K562 (cell line): ENCODE data around the gene HDAC7. TPM values are rescaled to one million over a fixed set of nuclear protein-coding genes. Genes with fewer than 3 reads are reported as not detected.
A peak's percentile ranks its signal among the peaks of the same experiment; 100 is the strongest.

ENCODE experiments used
- ARID3B ChIP-seq: fragments of 250-450 bp; sonication (Bioruptor Pico); IDR thresholded peaks from 2 replicates; pipeline ENCODE4 v1.4.0; 2020; ENCODE audit warnings: borderline replicate concordance
- CTBP1 ChIP-seq: fragments of 450-650 bp; IDR thresholded peaks from 2 replicates; pipeline ENCODE4 v1.6.1; 2016; ENCODE audit warnings: borderline replicate concordance
- DLX4 ChIP-seq: fragments of 250-450 bp; sonication (Bioruptor Pico); IDR thresholded peaks from 2 replicates; pipeline ENCODE4 v1.6.1; 2021; ENCODE audit warnings: mild to moderate bottlenecking
- E2F3 ChIP-seq: fragments of 250-450 bp; sonication (Bioruptor Pico); IDR thresholded peaks from 2 replicates; pipeline ENCODE4 v1.4.0; 2020; ENCODE audit warnings: mild to moderate bottlenecking
- HDAC6 ChIP-seq: IDR thresholded peaks from 2 replicates; pipeline ENCODE4 v1.6.1; 2012; ENCODE audit warnings: low read depth, mild to moderate bottlenecking, control low read depth, inconsistent platforms, low read length, moderate library complexity
- YBX1 ChIP-seq: fragments of 450-650 bp; IDR thresholded peaks from 2 replicates; pipeline ENCODE4 v1.7.1; 2016; ENCODE audit warnings: mild to moderate bottlenecking
- ZNF507 ChIP-seq: conservative IDR thresholded peaks from 2 replicates; pipeline ENCODE4 v1.6.1; 2017; ENCODE audit warnings: missing genetic modification characterization, missing compliant biosample characterization
- ZNF609 ChIP-seq: sonication (generic); formaldehyde crosslinking; IDR thresholded peaks from 2 replicates; pipeline ENCODE4 v1.8.1; 2023; ENCODE audit warnings: missing genetic modification reagents, mild to moderate bottlenecking, borderline replicate concordance
- ZNF79 ChIP-seq: fragments of 250-450 bp; sonication (Bioruptor Pico); IDR thresholded peaks from 2 replicates; pipeline ENCODE4 v1.4.0; 2020; ENCODE audit warnings: low read depth, mild to moderate bottlenecking, moderate library complexity
- polyA plus RNA-seq, 8 experiments: library from polyadenylated mRNA; depleted of rRNA in 4 of 8; stranded (reverse) in 5 of 8; unstranded in 3 of 8; fragments of >200 nt; fragmentation: Nextera tagmentation in 2 of 8; fragmentation: Illumina TruSeq in 1 of 8; extraction: Ambion mirVana in 2 of 8; extraction: Trizol in 1 of 8; gene quantifications; 2 replicates each; pipeline versions ENCODE4 v1.2.1 to v1.2.3, GENCODE V29; 2011 to 2014; ENCODE audit warnings: inconsistent platforms in 1 of 8, missing spikeins in 1 of 8
- total RNA-seq, 7 experiments: library from RNA; depleted of rRNA in 6 of 7; stranded (reverse); fragments of >200 nt in 6 of 7; fragmentation: Illumina TruSeq in 2 of 7; extraction: Trizol in 2 of 7; gene quantifications; 2 replicates each; pipeline versions ENCODE4 v1.2.1 to v1.2.3, GENCODE V29; 2011 to 2021; ENCODE audit warnings: low replicate concordance in 1 of 7
- TF ChIP-seq, protein P1 (sequence below), 2 experiments: IDR thresholded peaks; 2 replicates each; pipeline ENCODE4 v1.6.1; 2011; ENCODE audit warnings: borderline replicate concordance in 1 of 2, control low read depth in 1 of 2, low read depth in 1 of 2, low read length in 1 of 2, mild to moderate bottlenecking in 1 of 2, mixed read lengths in 1 of 2, moderate library complexity in 1 of 2; ENCODE audit not compliant: insufficient read depth in 1 of 2, insufficient read length in 1 of 2, poor library complexity in 1 of 2, severe bottlenecking in 1 of 2; ENCODE audit errors: extremely low read depth in 1 of 2
- TF ChIP-seq, protein P2 (sequence below): sonication (generic); formaldehyde crosslinking; IDR thresholded peaks from 2 replicates; pipeline ENCODE4 v1.8.1; 2023; ENCODE audit warnings: mild to moderate bottlenecking, missing genetic modification reagents

The HDAC7 gene
- total and polyA plus RNA-seq, 9 of the 15 experiments (the other 6 are each of a cell fraction or from before 2014, with no cell fraction given), result 2.5 to 129 (median 31.1) TPM

GRCh38 chr12:47758834-47759690, 60.6 kb downstream of the HDAC7 start, which contains the start of gene RAPGEF3 (continued):
- TF ChIP-seq ARID3B (no peak), ZNF79 (no peak), CTBP1 (peak; percentile 60; the same call in 1 of the 2 replicates), ZNF609 (no peak), HDAC6 (no peak), YBX1 (no peak), DLX4 (CRISPR knock-in tag) (no peak), ZNF507 (tag) (no peak), E2F3 (CRISPR knock-in tag) (0 out of 2 replicates have a peak, but pooled peaks have one; percentile 30)
- TF ChIP-seq, protein P1, sequence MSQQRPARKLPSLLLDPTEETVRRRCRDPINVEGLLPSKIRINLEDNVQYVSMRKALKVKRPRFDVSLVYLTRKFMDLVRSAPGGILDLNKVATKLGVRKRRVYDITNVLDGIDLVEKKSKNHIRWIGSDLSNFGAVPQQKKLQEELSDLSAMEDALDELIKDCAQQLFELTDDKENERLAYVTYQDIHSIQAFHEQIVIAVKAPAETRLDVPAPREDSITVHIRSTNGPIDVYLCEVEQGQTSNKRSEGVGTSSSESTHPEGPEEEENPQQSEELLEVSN (IDR thresholded peaks at IDR 0.05; ENCODE audit: borderline replicate concordance in 1 of 2, extremely low read depth in 1 of 2, insufficient read depth in 1 of 2, insufficient read length in 1 of 2, low read depth in 1 of 2, low read length in 1 of 2, poor library complexity in 1 of 2, severe bottlenecking in 1 of 2), result peak in 1 of 2 experiments; percentile 79
- TF ChIP-seq, protein P2, sequence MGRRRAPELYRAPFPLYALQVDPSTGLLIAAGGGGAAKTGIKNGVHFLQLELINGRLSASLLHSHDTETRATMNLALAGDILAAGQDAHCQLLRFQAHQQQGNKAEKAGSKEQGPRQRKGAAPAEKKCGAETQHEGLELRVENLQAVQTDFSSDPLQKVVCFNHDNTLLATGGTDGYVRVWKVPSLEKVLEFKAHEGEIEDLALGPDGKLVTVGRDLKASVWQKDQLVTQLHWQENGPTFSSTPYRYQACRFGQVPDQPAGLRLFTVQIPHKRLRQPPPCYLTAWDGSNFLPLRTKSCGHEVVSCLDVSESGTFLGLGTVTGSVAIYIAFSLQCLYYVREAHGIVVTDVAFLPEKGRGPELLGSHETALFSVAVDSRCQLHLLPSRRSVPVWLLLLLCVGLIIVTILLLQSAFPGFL (CRISPR knock-in tag), result no peak
